Caco-2 (cell line): ENCODE measurements around the gene LURAP1L. TPM values are rescaled to one million over a fixed set of nuclear protein-coding genes. Genes with fewer than 3 reads are reported as not detected.

Experiments
- BruUV-seq: library from RNA; stranded (reverse); fragments of 400-500 nt; replicated peaks from 2 replicates; lab custom pipeline; 2021; lab: Mats Ljungman, UMichigan
- CTCF ChIA-PET: fragments of 300-600 bp; sonication (Branson Sonifier 250); formaldehyde crosslinking; loops from one replicate; lab custom pipeline; 2022; ENCODE audit warnings: antibody characterized with exemption; lab: Charles Lee
- POLR2A ChIA-PET: fragments of 300-600 bp; sonication (Branson Sonifier 250); formaldehyde crosslinking; loops from one replicate; lab custom pipeline; 2022; ENCODE audit warnings: antibody characterized with exemption; lab: Charles Lee
- DNase-seq, 2 experiments: peaks; one replicate each; pipeline versions ENCODE4 v3.0.0 to v3.0.0-alpha.2; 2020 to 2022
- H3K27me3 ChIP-seq: replicated peaks from 2 replicates; pipeline ENCODE4 v1.6.0; 2011; ENCODE audit warnings: low read length; ENCODE audit not compliant: control insufficient read depth, insufficient read depth
- H3K36me3 ChIP-seq: 2 replicates; pipeline ENCODE4 v1.5.1; 2011; ENCODE audit warnings: low read length; ENCODE audit not compliant: control insufficient read depth, insufficient read depth
- H3K4me1 ChIP-seq: fragments of 250-450 bp; sonication (Bioruptor Pico); 2 replicates; pipeline ENCODE4 v1.5.1; 2020; ENCODE audit warnings: mild to moderate bottlenecking
- H3K4me3 ChIP-seq: 2 replicates; pipeline ENCODE4 v1.5.1; 2011; ENCODE audit warnings: low read depth, mild to moderate bottlenecking, control low read depth, low read length
- H3K9me3 ChIP-seq: fragments of 250-450 bp; sonication (Bioruptor Pico); 2 replicates; pipeline ENCODE4 v1.5.1; 2020; ENCODE audit warnings: mild to moderate bottlenecking, moderate library complexity
- H3K27ac Mint-ChIP-seq: one replicate; pipeline ENCODE4 v1.8.0; 2022; ENCODE audit warnings: mixed read lengths; ENCODE audit not compliant: unreplicated experiment
- H3K27me3 Mint-ChIP-seq: one replicate; pipeline ENCODE4 v1.8.0; 2022; ENCODE audit warnings: mixed read lengths; ENCODE audit not compliant: insufficient read depth, unreplicated experiment
- H3K36me3 Mint-ChIP-seq: one replicate; pipeline ENCODE4 v1.8.0; 2022; ENCODE audit warnings: mild to moderate bottlenecking, mixed read lengths; ENCODE audit not compliant: insufficient read depth, unreplicated experiment
- H3K4me1 Mint-ChIP-seq: one replicate; pipeline ENCODE4 v1.8.0; 2022; ENCODE audit warnings: low read depth, mixed read lengths; ENCODE audit not compliant: unreplicated experiment
- H3K4me3 Mint-ChIP-seq: one replicate; pipeline ENCODE4 v1.8.0; 2022; ENCODE audit warnings: mild to moderate bottlenecking, moderate library complexity, mixed read lengths; ENCODE audit not compliant: unreplicated experiment
- H3K9me3 Mint-ChIP-seq: one replicate; pipeline ENCODE4 v1.8.0; 2022; ENCODE audit warnings: mixed read lengths; ENCODE audit not compliant: unreplicated experiment
- CTCF ChIP-seq, 2 experiments: fragments of 200-600 bp in 1 of 2; IDR thresholded peaks; 1 replicate in 1 of 2; 2 replicates in 1 of 2; pipeline versions ENCODE4 v1.5.1 to v1.8.0; 2011 to 2022; ENCODE audit warnings: antibody characterized with exemption in 1 of 2, control low read depth in 1 of 2, inconsistent platforms in 1 of 2, low read depth in 1 of 2, low read length in 1 of 2, mild to moderate bottlenecking in 1 of 2, moderate library complexity in 1 of 2; ENCODE audit not compliant: insufficient read depth in 1 of 2, severe bottlenecking in 1 of 2, unreplicated experiment in 1 of 2
- intact Hi-C: fragments of 100-400 bp; cut with micrococcal nuclease; formaldehyde crosslinking; loops from one replicate; pipeline ENCODE4 v1.10.0; 2022; ENCODE audit not compliant: unreplicated experiment
- total RNA-seq: library from RNA; stranded (reverse); gene quantifications from 2 replicates; pipeline ENCODE4 v1.2.3, GENCODE V29; 2022

LURAP1L gene
- total RNA-seq, 1 experiment from 2014 or later: not detected

DNA sequence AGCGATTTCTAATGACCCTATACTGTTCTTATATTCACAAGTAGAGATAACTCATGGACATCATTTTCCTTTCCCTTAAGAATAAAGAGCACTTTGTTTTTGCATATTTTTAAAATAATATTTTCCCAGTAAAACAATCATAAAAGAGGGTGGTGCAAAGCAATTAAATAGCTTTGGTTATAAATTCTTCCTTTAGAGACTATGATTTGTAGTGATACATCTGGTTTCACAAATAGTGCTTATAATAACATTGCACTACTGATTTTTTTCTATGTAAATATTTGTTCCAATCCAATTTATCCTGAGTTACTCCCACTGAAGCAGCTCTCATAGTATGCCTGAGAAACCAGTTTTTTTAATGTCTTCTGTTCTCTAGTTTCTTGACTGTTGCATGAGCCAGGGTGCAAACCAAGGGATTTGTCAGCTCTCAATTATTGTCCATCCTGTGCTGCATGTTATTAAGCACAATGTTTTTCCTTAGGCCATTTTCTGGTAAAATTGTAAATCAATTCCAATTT is 74.7 kb downstream of the LURAP1L start:
- POLR2A ChIA-PET: no interaction called here
- Mint-ChIP-seq H3K9me3 (no peaks in the 10 kb centered on the region), H3K4me1 (no peaks in the 10 kb centered on the region), H3K27ac (no peak overlapping the region), H3K4me3 (no peak overlapping the region), H3K36me3 (no peaks in the 10 kb centered on the region), H3K27me3 (no peaks in the 10 kb centered on the region)
- TF ChIP-seq CTCF (IDR thresholded peaks at IDR 0.05; ENCODE audit: insufficient read depth in 1 of 2, low read depth in 1 of 2, low read length in 1 of 2, severe bottlenecking in 1 of 2, unreplicated experiment in 1 of 2): no peak
- no peak for DNase-seq
- intact Hi-C loops: no loop called here
- Histone ChIP-seq H3K4me1 (no peaks in the 10 kb centered on the region), H3K36me3 (no peaks in the 10 kb centered on the region), H3K4me3 (no peak overlapping the region), H3K27me3 (no peaks in the 10 kb centered on the region), H3K9me3 (no peaks in the 10 kb centered on the region)
- BruUV-seq: no TSS peak
- CTCF ChIA-PET: no interaction called here

- H3K4me3 Mint-ChIP-seq: no peak overlapping the region
- H3K27ac Mint-ChIP-seq: no peak overlapping the region
- H3K27me3 ChIP-seq: no peaks in the 10 kb centered on the region
- intact Hi-C loops: no loop called here
- POLR2A ChIA-PET: no interaction called here
- H3K36me3 Mint-ChIP-seq: no peaks in the 10 kb centered on the region
- CTCF ChIA-PET: no interaction called here
- no peak overlapping the region for H3K4me3 ChIP-seq
- no peak for DNase-seq
- no peaks in the 10 kb centered on the region for H3K4me1 Mint-ChIP-seq
- no peaks in the 10 kb centered on the region for H3K4me1 ChIP-seq
- no peaks in the 10 kb centered on the region for H3K27me3 Mint-ChIP-seq
- H3K36me3 ChIP-seq: no peaks in the 10 kb centered on the region
- no TSS peak for BruUV-seq
- no peak for TF ChIP-seq CTCF (IDR thresholded peaks at IDR 0.05; ENCODE audit: insufficient read depth in 1 of 2, low read depth in 1 of 2, low read length in 1 of 2, severe bottlenecking in 1 of 2, unreplicated experiment in 1 of 2)
- no peaks in the 10 kb centered on the region for H3K9me3 Mint-ChIP-seq
- H3K9me3 ChIP-seq: no peaks in the 10 kb centered on the region
Observed at GRCh38 chr9:12851341-12852090, 76.7 kb downstream of the LURAP1L start.

- CTCF ChIA-PET: no interaction called here
Observed at GRCh38 chr9:12853051-12853450, 78.2 kb downstream of the LURAP1L start.

More at GRCh38 chr9:12853051-12853450, 78.2 kb downstream of the LURAP1L start:
- Mint-ChIP-seq H3K4me1 (no peaks in the 10 kb centered on the region), H3K4me3 (no peak overlapping the region), H3K27ac (no peak overlapping the region), H3K27me3 (no peaks in the 10 kb centered on the region), H3K9me3 (no peaks in the 10 kb centered on the region), H3K36me3 (no peaks in the 10 kb centered on the region)
- no TSS peak for BruUV-seq
- Histone ChIP-seq H3K27me3 (no peaks in the 10 kb centered on the region), H3K36me3 (no peaks in the 10 kb centered on the region), H3K4me3 (no peak overlapping the region), H3K4me1 (no peaks in the 10 kb centered on the region), H3K9me3 (no peaks in the 10 kb centered on the region)
- intact Hi-C loops: no loop called here
- POLR2A ChIA-PET: no interaction called here
- no peak for TF ChIP-seq CTCF (IDR thresholded peaks at IDR 0.05; ENCODE audit: insufficient read depth in 1 of 2, low read depth in 1 of 2, low read length in 1 of 2, severe bottlenecking in 1 of 2, unreplicated experiment in 1 of 2)
- no peak for DNase-seq
